ENCODE results near the gene MYH9. TPM values are rescaled to one million over a fixed set of nuclear protein-coding genes. Genes with fewer than 3 reads are reported as not detected.

Gene MYH9
- total RNA-seq, 1 experiment from 2014 or later, result 117 TPM

GRCh38 chr22:36343720-36344105, 44.1 kb downstream of the MYH9 start:
- H3K4me3 ChIP-seq (ENCODE audit: insufficient read depth, low read depth, low read length), result no peak overlapping the region
- no peak for DNase-seq
- peaks cover 23% of the 10 kb centered on the region for H3K36me3 ChIP-seq (replicated peaks; ENCODE audit: control insufficient read depth, insufficient read depth, low read length)
- no peaks in the 10 kb centered on the region for H3K27me3 ChIP-seq (ENCODE audit: control insufficient read depth, insufficient read depth, low read length)

GRCh38 chr22:36343070-36343719, 44.6 kb downstream of the MYH9 start:
- Histone ChIP-seq H3K36me3 (replicated peaks; ENCODE audit: control insufficient read depth, insufficient read depth, low read length) (peaks cover 25% of the 10 kb centered on the region), H3K4me3 (ENCODE audit: insufficient read depth, low read depth, low read length) (no peak overlapping the region), H3K27me3 (ENCODE audit: control insufficient read depth, insufficient read depth, low read length) (no peaks in the 10 kb centered on the region)
- no peak for DNase-seq

GRCh38 chr22:36341640-36342041, 46.1 kb downstream of the MYH9 start:
- H3K4me3 ChIP-seq (ENCODE audit: insufficient read depth, low read depth, low read length), result no peak overlapping the region
- H3K27me3 ChIP-seq (ENCODE audit: control insufficient read depth, insufficient read depth, low read length), result no peaks in the 10 kb centered on the region
- H3K36me3 ChIP-seq (replicated peaks; ENCODE audit: control insufficient read depth, insufficient read depth, low read length), result peaks cover 25% of the 10 kb centered on the region
- DNase-seq, result no peak

- Histone ChIP-seq H3K27me3 (ENCODE audit: control insufficient read depth, insufficient read depth, low read length) (no peaks in the 10 kb centered on the region), H3K36me3 (replicated peaks; ENCODE audit: control insufficient read depth, insufficient read depth, low read length) (peaks cover 26% of the 10 kb centered on the region), H3K4me3 (ENCODE audit: insufficient read depth, low read depth, low read length) (no peak overlapping the region)
- peak; percentile 56 for DNase-seq
Observed at GRCh38 chr22:36340621-36341020, 47.1 kb downstream of the MYH9 start.

GRCh38 chr22:36339171-36340065, 48.3 kb downstream of the MYH9 start:
- no peak overlapping the region for H3K4me3 ChIP-seq (ENCODE audit: insufficient read depth, low read depth, low read length)
- peaks cover 33% of the 10 kb centered on the region for H3K36me3 ChIP-seq (replicated peaks; ENCODE audit: control insufficient read depth, insufficient read depth, low read length)
- no peak for DNase-seq
- no peaks in the 10 kb centered on the region for H3K27me3 ChIP-seq (ENCODE audit: control insufficient read depth, insufficient read depth, low read length)

GRCh38 chr22:36337365-36338130, 50.2 kb downstream of the MYH9 start:
- H3K27me3 ChIP-seq (ENCODE audit: control insufficient read depth, insufficient read depth, low read length), result no peaks in the 10 kb centered on the region
- H3K36me3 ChIP-seq (replicated peaks; ENCODE audit: control insufficient read depth, insufficient read depth, low read length), result peaks cover 37% of the 10 kb centered on the region
- no peak for DNase-seq

GRCh38 chr22:36336246-36337182, 51.3 kb downstream of the MYH9 start:
- Histone ChIP-seq H3K27me3 (ENCODE audit: control insufficient read depth, insufficient read depth, low read length) (no peaks in the 10 kb centered on the region), H3K4me3 (ENCODE audit: insufficient read depth, low read depth, low read length) (no peak overlapping the region), H3K36me3 (replicated peaks; ENCODE audit: control insufficient read depth, insufficient read depth, low read length) (peaks cover 33% of the 10 kb centered on the region)
- peak; percentile 52 for DNase-seq

More at GRCh38 chr22:36337365-36338130, 50.2 kb downstream of the MYH9 start:
- no peak overlapping the region for H3K4me3 ChIP-seq (ENCODE audit: insufficient read depth, low read depth, low read length)

- Histone ChIP-seq H3K27me3 (ENCODE audit: control insufficient read depth, insufficient read depth, low read length) (no peaks in the 10 kb centered on the region), H3K36me3 (replicated peaks; ENCODE audit: control insufficient read depth, insufficient read depth, low read length) (peaks cover 27% of the 10 kb centered on the region), H3K4me3 (ENCODE audit: insufficient read depth, low read depth, low read length) (no peak overlapping the region)
- DNase-seq, result no peak
Observed at GRCh38 chr22:36335621-36336020, 52.1 kb downstream of the MYH9 start.

GRCh38 chr22:36334821-36335603, 52.8 kb downstream of the MYH9 start:
- Histone ChIP-seq H3K27me3 (ENCODE audit: control insufficient read depth, insufficient read depth, low read length) (no peaks in the 10 kb centered on the region), H3K4me3 (ENCODE audit: insufficient read depth, low read depth, low read length) (no peak overlapping the region), H3K36me3 (replicated peaks; ENCODE audit: control insufficient read depth, insufficient read depth, low read length) (peaks cover 24% of the 10 kb centered on the region)
- peak; percentile 69 for DNase-seq

- Histone ChIP-seq H3K4me3 (ENCODE audit: insufficient read depth, low read depth, low read length) (no peak overlapping the region), H3K27me3 (ENCODE audit: control insufficient read depth, insufficient read depth, low read length) (no peaks in the 10 kb centered on the region), H3K36me3 (replicated peaks; ENCODE audit: control insufficient read depth, insufficient read depth, low read length) (peaks cover 24% of the 10 kb centered on the region)
- DNase-seq, result peak; percentile 79
Observed at GRCh38 chr22:36334081-36334820, 53.5 kb downstream of the MYH9 start.

- no peak for DNase-seq
- Histone ChIP-seq H3K27me3 (ENCODE audit: control insufficient read depth, insufficient read depth, low read length) (no peaks in the 10 kb centered on the region), H3K36me3 (replicated peaks; ENCODE audit: control insufficient read depth, insufficient read depth, low read length) (peaks cover 21% of the 10 kb centered on the region)
Observed at GRCh38 chr22:36333644-36334043, 54.1 kb downstream of the MYH9 start.

GRCh38 chr22:36332623-36333332, 55.0 kb downstream of the MYH9 start:
- peak; percentile 74 for DNase-seq
- Histone ChIP-seq H3K4me3 (ENCODE audit: insufficient read depth, low read depth, low read length) (no peak overlapping the region), H3K27me3 (ENCODE audit: control insufficient read depth, insufficient read depth, low read length) (no peaks in the 10 kb centered on the region), H3K36me3 (replicated peaks; ENCODE audit: control insufficient read depth, insufficient read depth, low read length) (peaks cover 24% of the 10 kb centered on the region)

More at GRCh38 chr22:36333644-36334043, 54.1 kb downstream of the MYH9 start:
- no peak overlapping the region for H3K4me3 ChIP-seq (ENCODE audit: insufficient read depth, low read depth, low read length)
